HuH-7.5 (cell line): ENCODE results near the gene RPS6KL1.
"Not testable (repeated sequence)": the region's sequence is repeated elsewhere in the genome, so short reads cannot be mapped to it uniquely, and the experiment has no call there.

Experiments used
- DNase-seq: peaks from one replicate; pipeline ENCODE4 v3.0.0; 2011; ENCODE audit warnings: low spot score

RPS6KL1 gene

DNA sequence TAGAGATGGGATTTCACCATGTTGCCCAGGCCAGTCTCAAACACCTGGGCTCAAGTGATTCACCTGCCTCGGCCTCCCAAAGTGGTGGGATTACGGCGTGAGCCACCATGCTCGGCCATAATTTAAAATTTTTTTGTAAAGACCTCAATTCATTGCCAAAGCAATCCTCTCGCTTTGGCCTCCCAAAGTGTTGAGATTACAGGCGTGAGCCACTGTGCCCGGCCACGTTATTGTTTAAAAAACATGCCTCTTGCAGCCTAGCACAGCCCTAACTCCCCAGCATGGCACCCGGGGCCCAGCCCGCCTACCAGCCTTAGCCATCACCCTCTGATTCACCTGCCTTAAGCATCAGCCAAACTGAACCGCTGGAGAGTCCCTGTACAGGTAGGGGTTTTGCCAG lies 13.1 kb upstream of the RPS6KL1 start:
- no peak for DNase-seq

GRCh38 chr14:74935360-74935680 lies 12.3 kb upstream of the RPS6KL1 start:
- DNase-seq: no peak

DNA sequence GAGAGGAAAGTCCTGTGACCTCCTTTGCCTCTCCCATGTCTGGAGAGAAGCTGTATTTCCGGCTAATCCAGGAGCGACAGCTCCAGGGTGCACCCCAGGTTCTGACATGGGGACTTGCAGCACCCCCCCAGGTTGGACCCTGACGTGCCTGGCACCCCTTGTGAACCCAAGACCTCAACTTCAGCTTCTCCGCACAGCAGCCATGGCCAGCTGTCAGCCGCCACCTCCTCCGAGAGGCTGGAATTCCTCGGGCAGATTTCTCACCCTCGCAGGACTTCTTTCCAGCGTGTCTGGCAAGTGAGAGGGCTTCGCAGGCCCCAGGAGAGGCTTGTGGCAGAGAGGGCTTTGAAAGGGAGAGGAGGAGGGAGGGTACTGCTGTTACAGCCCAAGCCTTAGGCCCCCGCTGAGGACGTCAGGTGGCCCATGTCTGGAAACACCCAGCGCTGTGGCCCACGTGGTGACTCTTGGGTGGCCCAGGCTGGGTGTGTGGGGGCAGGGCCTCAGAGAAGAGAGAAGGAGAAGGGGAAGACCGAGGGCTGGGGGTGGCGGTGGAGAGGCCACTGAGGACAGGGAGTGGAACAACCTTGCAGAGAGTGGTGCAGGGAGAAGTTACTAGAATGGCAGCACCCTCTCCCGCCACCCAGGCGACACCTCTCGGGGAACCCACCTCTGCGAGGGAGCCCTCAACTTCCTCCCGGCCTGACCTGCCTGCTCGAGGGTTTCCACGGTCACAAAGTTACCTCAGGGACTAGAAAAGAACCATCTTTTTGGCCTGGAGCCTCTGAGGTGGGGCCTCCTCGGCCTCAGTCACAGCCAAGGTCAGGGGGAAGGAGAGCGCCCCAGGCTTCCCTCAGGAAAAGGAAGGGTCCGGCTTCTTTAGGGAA lies 11.7 kb upstream of the RPS6KL1 start:
- DNase-seq: no peak

GRCh38 chr14:74934041-74934440 lies 11.0 kb upstream of the RPS6KL1 start:
- DNase-seq: no peak

DNA sequence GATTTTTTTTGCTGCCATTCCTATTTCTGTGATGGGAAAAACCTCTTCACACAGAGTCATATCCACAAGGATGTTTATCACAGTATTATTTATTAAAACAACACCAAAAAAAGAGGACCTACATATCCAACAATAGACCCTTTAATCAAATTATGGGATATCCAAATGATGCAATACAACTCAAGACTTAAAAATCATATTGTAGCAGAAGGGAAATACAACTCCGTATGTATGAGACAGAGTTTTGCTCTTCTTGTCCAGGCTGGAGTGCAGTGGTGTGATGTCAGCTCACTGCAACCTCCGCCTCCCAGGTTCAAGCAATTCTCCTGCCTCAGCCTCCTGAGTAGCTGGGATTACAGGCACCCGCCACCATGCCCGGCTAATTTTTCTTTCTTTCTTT lies 9.9 kb upstream of the RPS6KL1 start:
- DNase-seq: not testable (repeated sequence)

GRCh38 chr14:74932401-74932901 lies 9.4 kb upstream of the RPS6KL1 start:
- DNase-seq: no peak

DNA sequence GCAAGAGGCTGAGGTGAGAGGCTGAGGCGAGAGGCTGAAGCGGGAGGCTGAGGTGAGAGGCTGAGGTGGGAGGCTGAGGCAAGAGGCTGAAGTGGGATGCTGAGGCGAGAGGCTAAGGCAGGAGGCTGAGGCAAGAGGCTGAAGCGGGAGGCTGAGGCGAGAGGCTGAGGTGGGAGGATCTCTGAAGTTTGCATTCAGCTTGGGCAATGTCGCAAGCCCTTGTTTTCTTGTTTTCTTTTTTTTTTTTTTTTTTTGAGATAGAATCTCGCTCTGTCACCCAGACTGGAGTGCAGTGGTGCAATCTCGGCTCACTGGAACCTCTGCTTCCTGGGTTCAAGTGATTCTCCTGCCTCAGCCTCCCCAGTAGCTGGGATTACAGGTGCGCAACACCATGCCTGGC lies 8.7 kb upstream of the RPS6KL1 start:
- not testable (repeated sequence) for DNase-seq

GRCh38 chr14:74929242-74929641 lies 6.2 kb upstream of the RPS6KL1 start:
- no peak for DNase-seq

DNA sequence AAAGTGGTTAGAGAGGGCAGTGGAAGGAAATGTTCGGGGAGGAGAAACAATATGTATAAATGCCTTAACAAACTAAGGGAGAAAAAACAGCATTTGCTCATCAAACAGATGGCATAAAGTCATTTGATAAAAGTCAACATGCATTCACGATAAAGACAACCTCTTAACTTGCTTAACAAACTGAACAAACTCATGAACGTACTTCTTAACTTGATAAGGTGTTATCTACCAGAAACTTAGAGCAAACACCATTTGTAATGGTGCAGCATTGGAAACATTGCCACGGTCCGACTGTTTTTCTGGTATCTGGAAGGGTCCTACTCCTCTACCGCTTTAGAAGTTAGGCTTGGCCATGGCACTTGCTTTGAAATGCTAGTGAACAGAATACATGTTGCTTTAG lies 4.2 kb upstream of the RPS6KL1 start:
- DNase-seq: no peak

GRCh38 chr14:74924061-74924460 lies 1.0 kb upstream of the RPS6KL1 start:
- DNase-seq: no peak

DNA sequence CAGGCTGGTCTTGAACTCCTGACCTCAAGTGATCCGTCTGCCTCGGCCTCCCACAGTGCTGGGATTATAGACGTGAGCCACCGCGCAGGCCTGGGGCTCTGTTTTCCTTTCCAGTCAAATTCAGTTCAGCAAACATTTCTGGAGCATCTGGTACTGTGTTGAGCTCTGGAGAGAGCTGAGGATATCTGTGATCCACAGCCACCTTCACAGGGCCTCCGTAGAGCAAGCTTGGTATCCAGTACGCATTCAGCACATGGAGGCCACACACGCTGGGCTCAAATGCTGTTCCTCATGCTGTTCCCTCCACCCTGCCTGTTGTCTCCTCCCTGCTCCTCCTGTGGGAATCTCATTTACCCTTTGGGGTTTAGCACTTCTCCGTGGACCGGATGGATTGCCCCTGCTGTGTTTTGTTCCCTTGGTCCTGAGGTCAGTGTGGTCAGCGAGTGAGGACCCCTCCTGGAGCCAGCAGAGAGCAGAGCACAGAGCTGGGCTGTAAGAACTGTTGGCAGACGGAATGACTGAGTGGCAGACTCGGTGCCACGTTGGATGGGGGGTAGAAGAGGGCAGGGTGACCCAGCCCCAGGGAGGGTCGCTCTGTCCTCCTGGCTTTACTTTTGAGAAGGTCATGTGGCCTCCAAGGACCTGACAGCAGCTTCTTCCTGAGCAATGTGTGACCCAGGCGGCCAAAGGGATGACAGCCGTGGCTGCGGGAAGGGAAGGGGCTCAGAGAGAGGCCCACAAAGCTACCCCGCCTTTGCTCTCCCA lies 891 bp downstream of the RPS6KL1 start:
- DNase-seq: no peak

DNA sequence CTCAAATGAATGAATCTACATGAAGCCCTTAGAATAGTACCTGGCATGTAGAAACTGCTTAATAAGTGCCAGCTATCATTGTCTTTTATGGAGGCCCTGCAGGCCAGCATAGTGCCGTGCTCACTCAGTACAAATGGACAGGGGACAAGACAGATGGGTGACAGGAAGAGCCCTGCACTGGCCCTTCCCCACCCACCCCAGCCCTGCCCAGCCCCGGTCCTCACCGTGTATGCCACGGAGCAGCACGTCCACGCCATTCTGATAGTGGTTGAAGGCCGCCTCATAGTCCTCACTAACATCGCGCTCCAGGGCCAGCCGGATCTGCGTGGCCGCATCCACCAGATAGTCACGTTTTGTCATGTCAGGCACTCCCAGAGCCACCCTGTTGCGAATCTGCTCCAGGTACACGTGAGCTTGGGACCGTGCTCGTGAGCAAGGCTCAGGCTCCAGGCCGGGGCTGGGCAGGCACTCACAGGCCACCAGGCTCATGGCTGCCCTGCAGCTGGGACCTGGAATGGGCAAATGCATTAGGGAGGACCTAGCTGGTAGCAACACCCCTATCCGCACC lies 1.9 kb downstream of the RPS6KL1 start:
- DNase-seq: no peak

DNA sequence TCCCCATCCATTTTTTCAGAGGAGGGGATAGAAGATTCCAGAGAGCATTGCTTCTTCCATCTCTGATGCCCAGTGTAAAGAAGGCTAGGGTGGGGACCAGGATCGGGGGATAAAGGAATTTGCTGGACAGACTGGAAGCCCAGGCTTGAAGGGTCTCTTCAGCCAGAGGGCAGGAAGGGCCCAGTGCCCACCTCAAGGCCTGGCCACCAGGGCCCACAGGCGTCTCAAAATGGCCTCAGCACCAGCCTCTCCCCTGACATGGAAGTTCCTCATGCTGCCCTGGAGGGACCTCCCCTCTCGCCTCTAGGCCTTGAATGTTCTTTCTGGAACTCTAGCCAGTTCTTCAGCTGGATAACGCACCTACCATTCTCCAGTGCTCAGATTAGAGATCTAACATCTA lies 2.8 kb downstream of the RPS6KL1 start:
- no peak for DNase-seq

DNA sequence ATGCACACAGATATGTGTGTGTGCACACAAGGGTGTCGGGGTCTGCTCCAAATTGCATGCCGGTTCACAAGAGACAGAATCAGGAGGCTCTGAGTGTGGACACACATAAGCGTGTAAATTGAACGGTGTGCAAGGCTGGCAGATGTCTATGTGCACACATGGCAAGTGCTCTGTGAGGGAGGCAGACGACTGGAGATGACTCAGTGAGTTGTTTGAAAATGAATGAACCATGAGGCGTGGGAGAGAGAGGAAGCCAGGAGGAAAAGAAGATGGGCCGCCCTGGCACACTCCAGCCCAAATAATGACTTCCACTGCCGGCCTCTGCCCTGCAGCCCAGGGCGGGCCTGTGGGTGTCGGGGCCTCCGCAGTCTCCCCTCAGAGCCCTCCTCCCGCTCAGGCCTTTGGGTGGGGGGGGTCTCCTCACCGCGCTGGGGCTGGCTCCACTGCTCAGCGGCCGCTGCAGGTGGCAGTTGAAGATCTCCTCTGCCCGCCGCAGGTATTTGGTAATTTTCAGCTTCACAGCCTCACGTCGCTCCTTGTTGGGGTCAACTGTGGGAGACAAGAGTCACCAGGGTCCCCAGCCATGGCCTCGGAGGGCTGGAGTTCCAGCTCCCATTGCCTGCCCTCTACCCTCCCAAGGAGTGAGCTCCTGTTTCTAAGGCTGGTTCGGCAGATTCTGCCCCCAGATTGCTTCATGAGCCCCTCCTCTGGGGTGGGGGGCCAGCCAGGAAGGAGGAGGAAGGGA lies 3.5 kb downstream of the RPS6KL1 start:
- DNase-seq: no peak

GRCh38 chr14:74918380-74918779 lies 4.7 kb downstream of the RPS6KL1 start:
- DNase-seq: no peak

- DNase-seq: no peak
Observed at GRCh38 chr14:74917646-74918081, 5.4 kb downstream of the RPS6KL1 start.

- no peak for DNase-seq
Observed at GRCh38 chr14:74917178-74917543, 5.9 kb downstream of the RPS6KL1 start.

DNA sequence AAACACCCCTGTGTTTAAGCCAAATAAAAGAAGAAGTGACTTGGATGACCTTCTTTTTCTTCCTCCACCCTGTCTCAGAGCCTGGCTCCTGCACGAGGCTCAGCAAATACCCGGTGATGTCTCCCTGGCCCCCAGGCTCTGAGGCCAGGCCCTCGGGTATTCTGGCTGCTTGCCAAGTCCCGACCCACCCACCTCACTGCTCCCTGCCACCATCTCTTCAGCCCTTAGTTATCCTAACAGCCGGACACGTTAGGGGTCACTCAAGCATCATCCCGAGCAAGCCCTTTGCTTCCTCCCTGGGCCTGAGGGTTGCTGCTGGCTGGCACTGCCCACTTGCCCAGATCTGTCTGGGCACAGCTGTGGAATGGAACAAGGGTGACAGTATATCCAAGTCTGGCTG lies 7.2 kb downstream of the RPS6KL1 start:
- no peak for DNase-seq

GRCh38 chr14:74915426-74915825 lies 7.6 kb downstream of the RPS6KL1 start:
- DNase-seq: no peak

- DNase-seq: peak; percentile 83
Observed at GRCh38 chr14:74913986-74914573, 9.0 kb downstream of the RPS6KL1 start.

GRCh38 chr14:74913393-74913910 lies 9.6 kb downstream of the RPS6KL1 start:
- DNase-seq: no peak

DNA sequence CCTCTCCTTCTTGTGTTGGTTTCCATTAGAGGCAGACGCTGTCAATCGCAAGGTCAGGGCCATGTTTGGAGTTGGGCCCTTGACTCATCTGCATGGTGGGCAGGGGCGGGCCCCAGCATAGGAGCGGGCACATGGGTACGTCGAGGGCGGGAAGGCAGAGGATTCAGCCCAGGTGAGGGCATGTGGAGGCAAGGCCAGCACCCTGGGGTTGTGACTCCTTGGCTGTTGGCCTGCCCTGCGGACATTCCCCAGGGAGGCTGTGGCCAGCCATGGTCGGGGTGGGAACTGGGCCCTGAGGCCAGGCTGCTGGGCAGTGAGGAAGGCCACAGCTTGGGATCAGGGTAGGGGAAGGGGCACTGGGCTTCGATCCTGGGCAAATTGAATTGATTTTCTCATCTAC lies 10.3 kb downstream of the RPS6KL1 start:
- DNase-seq: no peak
